22Rv1 (cell line): Measurements from ENCODE around the gene MYOCOS.

Source experiments
- H3K27ac ChIP-seq: fragments of 450-650 bp; 2 replicates; pipeline ENCODE4 v1.5.1; 2017
- CTCF ChIP-seq: fragments of 450-650 bp; IDR thresholded peaks from 2 replicates; pipeline ENCODE4 v1.5.1; 2017; ENCODE audit warnings: mild to moderate bottlenecking
- ZFX ChIP-seq: fragments of 450-650 bp; IDR thresholded peaks from 2 replicates; pipeline ENCODE4 v1.6.1; 2017; ENCODE audit warnings: antibody characterized with exemption, borderline replicate concordance

MYOCOS gene

GRCh38 chr1:171674431-171675405, 52.7 kb downstream of the MYOCOS start:
- no peak overlapping the region for H3K27ac ChIP-seq
- TF ChIP-seq ZFX (no peak), CTCF (no peak)
